Measurements from ENCODE around the gene CLRN1.

CLRN1 gene

DNA sequence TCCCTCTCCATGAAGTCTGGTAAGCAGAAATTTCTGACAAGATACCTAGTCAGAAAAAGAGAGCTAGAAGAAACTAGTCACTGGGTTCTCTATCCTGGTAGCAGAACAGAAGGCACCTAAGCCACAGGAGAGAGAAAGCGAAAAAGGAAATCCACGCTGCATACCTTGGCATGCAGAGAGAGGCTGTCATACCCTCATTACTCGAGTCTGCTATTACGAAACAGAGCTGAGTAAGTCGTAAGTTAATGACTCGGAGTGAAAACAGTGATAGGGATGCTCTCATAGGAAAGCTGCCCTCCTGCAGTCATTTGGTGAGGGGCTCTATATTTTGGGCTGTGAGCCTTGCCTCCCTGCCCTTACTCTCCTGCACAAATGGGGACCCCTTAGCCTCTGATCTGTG lies 16.2 kb downstream of the CLRN1 start:
- Histone ChIP-seq H3K36me3 (replicated peaks; ENCODE audit: low read depth, low read length) (no peaks in the 10 kb centered on the region), H3K27me3 (ENCODE audit: low read depth, low read length) (peaks cover 22% of the 10 kb centered on the region), H4K20me1 (ENCODE audit: insufficient read depth, low read length) (no peaks in the 10 kb centered on the region), H3K79me2 (ENCODE audit: low read length) (no peaks in the 10 kb centered on the region), H3K4me1 (ENCODE audit: low read length) (peaks cover 7% of the 10 kb centered on the region), H3K4me2 (ENCODE audit: low read length) (no peak overlapping the region), H3K4me3 (ENCODE audit: low read length) (no peak overlapping the region), H2AFZ (ENCODE audit: low read depth, low read length) (no peak overlapping the region), H3K27ac (ENCODE audit: low read length) (no peak overlapping the region), H3K9me3 (ENCODE audit: insufficient read depth, low read length) (no peaks in the 10 kb centered on the region), H3K9ac (ENCODE audit: low read length) (no peak overlapping the region)
- TF ChIP-seq, protein P1, sequence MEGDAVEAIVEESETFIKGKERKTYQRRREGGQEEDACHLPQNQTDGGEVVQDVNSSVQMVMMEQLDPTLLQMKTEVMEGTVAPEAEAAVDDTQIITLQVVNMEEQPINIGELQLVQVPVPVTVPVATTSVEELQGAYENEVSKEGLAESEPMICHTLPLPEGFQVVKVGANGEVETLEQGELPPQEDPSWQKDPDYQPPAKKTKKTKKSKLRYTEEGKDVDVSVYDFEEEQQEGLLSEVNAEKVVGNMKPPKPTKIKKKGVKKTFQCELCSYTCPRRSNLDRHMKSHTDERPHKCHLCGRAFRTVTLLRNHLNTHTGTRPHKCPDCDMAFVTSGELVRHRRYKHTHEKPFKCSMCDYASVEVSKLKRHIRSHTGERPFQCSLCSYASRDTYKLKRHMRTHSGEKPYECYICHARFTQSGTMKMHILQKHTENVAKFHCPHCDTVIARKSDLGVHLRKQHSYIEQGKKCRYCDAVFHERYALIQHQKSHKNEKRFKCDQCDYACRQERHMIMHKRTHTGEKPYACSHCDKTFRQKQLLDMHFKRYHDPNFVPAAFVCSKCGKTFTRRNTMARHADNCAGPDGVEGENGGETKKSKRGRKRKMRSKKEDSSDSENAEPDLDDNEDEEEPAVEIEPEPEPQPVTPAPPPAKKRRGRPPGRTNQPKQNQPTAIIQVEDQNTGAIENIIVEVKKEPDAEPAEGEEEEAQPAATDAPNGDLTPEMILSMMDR (IDR thresholded peaks at IDR 0.05; ENCODE audit: low read depth, low read length), result no peak
- no peak for TF ChIP-seq EZH2phosphoT487 (IDR thresholded peaks at IDR 0.05; ENCODE audit: low read depth)

DNA sequence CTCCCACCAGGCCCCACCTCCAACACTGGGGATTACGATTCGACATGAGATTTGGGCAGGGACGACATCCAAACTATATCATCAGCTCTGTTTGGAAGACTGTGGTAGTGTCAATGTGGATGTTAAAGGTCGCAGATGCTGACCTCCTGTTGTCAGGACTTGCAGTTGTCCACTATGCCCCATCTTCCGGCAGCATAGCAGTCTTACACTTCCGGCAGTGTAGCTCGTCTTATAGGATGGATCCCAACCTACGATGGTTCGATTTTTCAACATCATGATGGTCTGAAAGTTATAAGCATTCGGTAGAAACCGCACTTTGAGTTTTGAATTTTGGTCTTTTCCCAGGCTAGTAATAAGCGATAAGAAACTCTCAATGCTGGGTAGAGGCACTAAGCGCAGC lies 20.6 kb downstream of the CLRN1 start:
- peaks cover 21% of the 10 kb centered on the region for H3K27me3 ChIP-seq (ENCODE audit: low read depth, low read length)
- H3K27ac ChIP-seq (ENCODE audit: low read length), result no peak overlapping the region
- H3K4me3 ChIP-seq (ENCODE audit: low read length), result no peak overlapping the region
- H3K4me1 ChIP-seq (ENCODE audit: low read length), result no peaks in the 10 kb centered on the region
- H4K20me1 ChIP-seq (ENCODE audit: insufficient read depth, low read length), result no peaks in the 10 kb centered on the region
- TF ChIP-seq, protein P1 (IDR thresholded peaks at IDR 0.05; ENCODE audit: low read depth, low read length), result no peak
- no peak for TF ChIP-seq EZH2phosphoT487 (IDR thresholded peaks at IDR 0.05; ENCODE audit: low read depth)
- H3K9ac ChIP-seq (ENCODE audit: low read length), result no peak overlapping the region
- no peaks in the 10 kb centered on the region for H3K79me2 ChIP-seq (ENCODE audit: low read length)
- H3K9me3 ChIP-seq (ENCODE audit: insufficient read depth, low read length), result no peaks in the 10 kb centered on the region
- no peak overlapping the region for H2AFZ ChIP-seq (ENCODE audit: low read depth, low read length)
- no peaks in the 10 kb centered on the region for H3K36me3 ChIP-seq (replicated peaks; ENCODE audit: low read depth, low read length)
- H3K4me2 ChIP-seq (ENCODE audit: low read length), result no peak overlapping the region

DNA sequence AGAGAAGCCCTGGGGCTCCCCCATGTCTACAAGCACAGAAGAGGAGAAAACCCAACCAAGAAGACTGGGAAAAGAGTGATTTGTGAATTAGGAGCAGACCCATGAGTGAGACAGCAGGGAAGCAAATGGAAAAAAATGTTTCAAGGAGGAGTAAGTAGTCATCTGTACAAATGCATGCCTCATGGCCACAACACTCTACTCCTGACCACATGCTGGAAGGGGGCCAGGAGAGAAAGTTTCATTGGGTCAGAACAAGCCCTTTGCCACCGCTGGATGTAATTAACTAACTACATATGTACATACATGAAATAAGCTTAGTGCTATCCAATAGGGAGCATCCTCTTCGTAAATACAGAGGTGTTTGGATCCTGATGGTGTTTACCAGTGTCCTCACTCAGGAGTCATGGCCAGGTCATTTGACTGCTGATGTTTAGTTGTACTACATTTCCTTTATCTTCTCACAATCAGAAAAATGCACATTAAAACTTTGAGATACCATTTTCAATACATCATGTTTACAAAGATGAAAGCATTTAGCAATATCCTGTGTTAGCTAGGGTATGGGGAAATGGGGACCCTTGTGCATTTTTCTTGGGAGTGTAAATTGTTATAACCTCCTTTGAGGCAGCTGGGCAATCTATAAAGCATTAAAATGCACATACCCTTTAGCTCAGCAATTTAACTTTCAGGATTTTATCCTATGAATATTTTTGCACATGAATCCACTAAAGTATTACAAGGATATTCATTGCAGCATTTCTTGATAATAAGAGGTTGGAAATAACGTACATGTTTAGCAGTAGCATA lies 27.1 kb downstream of the CLRN1 start:
- Histone ChIP-seq H3K27me3 (ENCODE audit: low read depth, low read length) (peaks cover 4% of the 10 kb centered on the region; the same call in 1 of the 2 replicates), H2AFZ (ENCODE audit: low read depth, low read length) (no peak overlapping the region), H3K36me3 (replicated peaks; ENCODE audit: low read depth, low read length) (no peaks in the 10 kb centered on the region), H3K4me2 (ENCODE audit: low read length) (no peak overlapping the region), H3K79me2 (ENCODE audit: low read length) (no peaks in the 10 kb centered on the region), H3K9ac (ENCODE audit: low read length) (no peak overlapping the region), H3K4me3 (ENCODE audit: low read length) (no peak overlapping the region), H3K4me1 (ENCODE audit: low read length) (no peaks in the 10 kb centered on the region), H3K27ac (ENCODE audit: low read length) (no peak overlapping the region), H3K9me3 (ENCODE audit: insufficient read depth, low read length) (no peaks in the 10 kb centered on the region), H4K20me1 (ENCODE audit: insufficient read depth, low read length) (no peaks in the 10 kb centered on the region)
- TF ChIP-seq EZH2phosphoT487 (IDR thresholded peaks at IDR 0.05; ENCODE audit: low read depth), result no peak
- TF ChIP-seq, protein P1 (IDR thresholded peaks at IDR 0.05; ENCODE audit: low read depth, low read length), result no peak

DNA sequence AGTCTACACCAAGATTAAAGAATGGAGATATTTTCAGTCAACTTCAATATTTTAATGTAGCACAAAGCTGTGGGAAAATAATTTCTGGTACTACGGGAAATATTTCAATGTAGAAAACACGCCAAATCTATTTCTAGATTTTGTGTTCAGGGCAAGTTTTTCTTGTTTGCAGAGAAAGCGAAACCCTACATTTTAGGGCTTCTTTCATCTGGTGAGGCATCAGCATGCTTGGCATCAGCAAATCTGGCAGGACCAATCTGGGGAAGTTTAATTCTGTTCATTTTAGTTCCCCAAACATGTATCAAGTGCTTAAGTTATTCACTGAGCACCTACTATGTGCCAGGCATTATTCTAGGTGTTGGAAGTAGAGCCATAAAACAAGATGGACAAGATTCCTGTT lies 30.3 kb downstream of the CLRN1 start:
- no peaks in the 10 kb centered on the region for H3K79me2 ChIP-seq (ENCODE audit: low read length)
- H3K9ac ChIP-seq (ENCODE audit: low read length), result no peak overlapping the region
- no peak overlapping the region for H3K4me3 ChIP-seq (ENCODE audit: low read length)
- H3K36me3 ChIP-seq (replicated peaks; ENCODE audit: low read depth, low read length), result no peaks in the 10 kb centered on the region
- no peak overlapping the region for H3K27ac ChIP-seq (ENCODE audit: low read length)
- H2AFZ ChIP-seq (ENCODE audit: low read depth, low read length), result no peak overlapping the region
- no peaks in the 10 kb centered on the region for H3K9me3 ChIP-seq (ENCODE audit: insufficient read depth, low read length)
- TF ChIP-seq, protein P1 (IDR thresholded peaks at IDR 0.05; ENCODE audit: low read depth, low read length), result no peak
- no peak for TF ChIP-seq EZH2phosphoT487 (IDR thresholded peaks at IDR 0.05; ENCODE audit: low read depth)
- peaks cover 11% of the 10 kb centered on the region; the same call in 1 of the 2 replicates for H3K27me3 ChIP-seq (ENCODE audit: low read depth, low read length)
- no peaks in the 10 kb centered on the region for H4K20me1 ChIP-seq (ENCODE audit: insufficient read depth, low read length)
- H3K4me1 ChIP-seq (ENCODE audit: low read length), result peaks cover 4% of the 10 kb centered on the region
- H3K4me2 ChIP-seq (ENCODE audit: low read length), result no peak overlapping the region

Measured in OCI-LY3 (cell line).